Endothelial cell of umbilical vein (primary cell): Measurements from ENCODE around the gene EGF.

ENCODE experiments used
- EZH2 ChIP-seq: IDR thresholded peaks from 2 replicates; pipeline ENCODE4 v1.6.1; 2012; ENCODE audit warnings: borderline replicate concordance, low read depth, mild to moderate bottlenecking, moderate library complexity, low read length, inconsistent platforms; ENCODE audit not compliant: severe bottlenecking
- POLR2A ChIP-seq: IDR thresholded peaks from 2 replicates; pipeline ENCODE4 v1.6.1; 2012; ENCODE audit warnings: low read depth, mild to moderate bottlenecking, control low read depth, low read length
- TF ChIP-seq, protein P1 (sequence below), 2 donors: IDR thresholded peaks; 1 replicate in 1 of 2; 2 replicates in 1 of 2; pipeline ENCODE4 v1.5.1; 2011; ENCODE audit warnings: low read length in 2 of 2, mild to moderate bottlenecking in 2 of 2, moderate library complexity in 2 of 2, control low read depth in 1 of 2, inconsistent platforms in 1 of 2, low read depth in 1 of 2; ENCODE audit not compliant: insufficient read depth in 1 of 2; ENCODE audit errors: extremely low read depth in 1 of 2

GRCh38 chr4:109908731-109909130 lies 4.0 kb upstream of the EGF start:
- TF ChIP-seq, protein P1, sequence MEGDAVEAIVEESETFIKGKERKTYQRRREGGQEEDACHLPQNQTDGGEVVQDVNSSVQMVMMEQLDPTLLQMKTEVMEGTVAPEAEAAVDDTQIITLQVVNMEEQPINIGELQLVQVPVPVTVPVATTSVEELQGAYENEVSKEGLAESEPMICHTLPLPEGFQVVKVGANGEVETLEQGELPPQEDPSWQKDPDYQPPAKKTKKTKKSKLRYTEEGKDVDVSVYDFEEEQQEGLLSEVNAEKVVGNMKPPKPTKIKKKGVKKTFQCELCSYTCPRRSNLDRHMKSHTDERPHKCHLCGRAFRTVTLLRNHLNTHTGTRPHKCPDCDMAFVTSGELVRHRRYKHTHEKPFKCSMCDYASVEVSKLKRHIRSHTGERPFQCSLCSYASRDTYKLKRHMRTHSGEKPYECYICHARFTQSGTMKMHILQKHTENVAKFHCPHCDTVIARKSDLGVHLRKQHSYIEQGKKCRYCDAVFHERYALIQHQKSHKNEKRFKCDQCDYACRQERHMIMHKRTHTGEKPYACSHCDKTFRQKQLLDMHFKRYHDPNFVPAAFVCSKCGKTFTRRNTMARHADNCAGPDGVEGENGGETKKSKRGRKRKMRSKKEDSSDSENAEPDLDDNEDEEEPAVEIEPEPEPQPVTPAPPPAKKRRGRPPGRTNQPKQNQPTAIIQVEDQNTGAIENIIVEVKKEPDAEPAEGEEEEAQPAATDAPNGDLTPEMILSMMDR (IDR thresholded peaks at IDR 0.05; ENCODE audit: extremely low read depth in 1 of 2, insufficient read depth in 1 of 2, low read depth in 1 of 2, low read length in 2 of 2): no peak
- no peak for TF ChIP-seq POLR2A
- TF ChIP-seq EZH2: no peak
